Upper lobe of left lung (tissue), 4 donors: ENCODE results near the gene UAP1.

ENCODE experiments used
- EP300 ChIP-seq, 4 donors: sonication (generic); formaldehyde crosslinking; IDR thresholded peaks; one replicate each; pipeline ENCODE4 v1.5.1; 2017; ENCODE audit warnings: antibody characterized with exemption in 4 of 4, control low read depth in 2 of 4
- POLR2A ChIP-seq, 4 donors: fragments of 450-650 bp; IDR thresholded peaks; one replicate each; pipeline ENCODE4 v1.5.1; 2016 to 2017; ENCODE audit warnings: antibody characterized with exemption in 4 of 4, mild to moderate bottlenecking in 2 of 4
- POLR2AphosphoS5 ChIP-seq, 2 donors: sonication (generic); formaldehyde crosslinking; IDR thresholded peaks; one replicate each; pipeline ENCODE4 v1.5.1; 2017; ENCODE audit warnings: antibody characterized with exemption in 2 of 2
- TF ChIP-seq, protein P1 (sequence below), 6 experiments: fragments of 450-650 bp in 4 of 6; fragments of 200-600 bp in 2 of 6; sonication (generic) in 2 of 6; IDR thresholded peaks; one replicate each; pipeline ENCODE4 v1.5.1; 2016 to 2019; ENCODE audit warnings: antibody characterized with exemption in 6 of 6

- TF ChIP-seq, protein P1, sequence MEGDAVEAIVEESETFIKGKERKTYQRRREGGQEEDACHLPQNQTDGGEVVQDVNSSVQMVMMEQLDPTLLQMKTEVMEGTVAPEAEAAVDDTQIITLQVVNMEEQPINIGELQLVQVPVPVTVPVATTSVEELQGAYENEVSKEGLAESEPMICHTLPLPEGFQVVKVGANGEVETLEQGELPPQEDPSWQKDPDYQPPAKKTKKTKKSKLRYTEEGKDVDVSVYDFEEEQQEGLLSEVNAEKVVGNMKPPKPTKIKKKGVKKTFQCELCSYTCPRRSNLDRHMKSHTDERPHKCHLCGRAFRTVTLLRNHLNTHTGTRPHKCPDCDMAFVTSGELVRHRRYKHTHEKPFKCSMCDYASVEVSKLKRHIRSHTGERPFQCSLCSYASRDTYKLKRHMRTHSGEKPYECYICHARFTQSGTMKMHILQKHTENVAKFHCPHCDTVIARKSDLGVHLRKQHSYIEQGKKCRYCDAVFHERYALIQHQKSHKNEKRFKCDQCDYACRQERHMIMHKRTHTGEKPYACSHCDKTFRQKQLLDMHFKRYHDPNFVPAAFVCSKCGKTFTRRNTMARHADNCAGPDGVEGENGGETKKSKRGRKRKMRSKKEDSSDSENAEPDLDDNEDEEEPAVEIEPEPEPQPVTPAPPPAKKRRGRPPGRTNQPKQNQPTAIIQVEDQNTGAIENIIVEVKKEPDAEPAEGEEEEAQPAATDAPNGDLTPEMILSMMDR (IDR thresholded peaks at IDR 0.05), result no peak
- TF ChIP-seq EP300 (IDR thresholded peaks at IDR 0.05), result no peak
- TF ChIP-seq POLR2A (IDR thresholded peaks at IDR 0.05), result no peak
- no peak for TF ChIP-seq POLR2AphosphoS5 (IDR thresholded peaks at IDR 0.05)
Measured at GRCh38 chr1:162626761-162627160, 65.2 kb downstream of the UAP1 start.
